Measurements from ENCODE around the gene NUP214. TPM values are rescaled to one million over a fixed set of nuclear protein-coding genes. Genes with fewer than 3 reads are reported as not detected.

The NUP214 gene
- total and polyA plus RNA-seq, 4 donors, result 23.5 to 60.7 (median 37.8) TPM

- peak; percentile 47 to 56 (median 47) for DNase-seq
- H3K9ac ChIP-seq (ENCODE audit: insufficient read depth in 1 of 2, low read length in 2 of 2), result no peak overlapping the region
- TF ChIP-seq CTCF (IDR thresholded peaks at IDR 0.05; ENCODE audit: control extremely low read depth, extremely low read depth), result no peak
- H3K27ac ChIP-seq (ENCODE audit: low read depth in 1 of 2, low read length in 1 of 2), result peak overlapping the region in 1 of 2 donors; percentile 56
- WGBS, 2 donors, result 3 to 4% methylated on average over 55 to 61 of the region's 61 CpGs
- H3K4me1 ChIP-seq (ENCODE audit: control insufficient read depth in 5 of 5, insufficient read depth in 5 of 5, low read length in 5 of 5), result peaks cover 0 to 5% (median 3%) of the 10 kb centered on the region in 5 donors
- no peaks in the 10 kb centered on the region for H3K36me3 ChIP-seq (ENCODE audit: control insufficient read depth in 4 of 4, insufficient read depth in 4 of 4, low read length in 4 of 4)
- ATAC-seq (ENCODE audit: insufficient read depth, low FRiP score), result no peak
- H3K27me3 ChIP-seq (ENCODE audit: control insufficient read depth in 3 of 3, insufficient read depth in 3 of 3, low read length in 2 of 3), result peaks cover 0 to 34% (median 22%) of the 10 kb centered on the region in 3 donors
- no peak overlapping the region for H3K4me3 ChIP-seq
- H3K9me3 ChIP-seq (ENCODE audit: control insufficient read depth in 4 of 4, insufficient read depth in 3 of 4, low read length in 3 of 4), result no peaks in the 10 kb centered on the region
Measured at GRCh38 chr9:131282688-131283422, 157.5 kb downstream of the NUP214 start.

Small RNA genes lying within 50 kb of the gene (small RNA-seq; reads per million reads assigned to genes)
- gene RNU6-881P (ENCODE audit: low replicate concordance), result not detected

Other genes with a start within 250 kb of the NUP214 start
- gene QRFP, start 228.8 kb upstream of the NUP214 start, total RNA-seq, result not detected
- under 1 TPM; 0.13 to 0.16 TPM for gene QRFP, start 228.8 kb upstream of the NUP214 start, polyA plus RNA-seq
- gene FIBCD1, start 186.3 kb upstream of the NUP214 start, total RNA-seq, result 1 to 10 TPM in 1 of 2 donors, under 1 TPM in 1; 0.97 to 7.7 TPM
- gene FIBCD1, start 186.3 kb upstream of the NUP214 start, polyA plus RNA-seq, result 1 to 10 TPM; 4.0 to 4.1 TPM
- 10 to 100 TPM; 10.5 to 24.3 TPM for gene LAMC3, start 116.4 kb upstream of the NUP214 start, total RNA-seq
- 10 to 100 TPM; 12.1 to 16.1 TPM for gene LAMC3, start 116.4 kb upstream of the NUP214 start, polyA plus RNA-seq
- gene AIF1L, start 29.1 kb upstream of the NUP214 start, total RNA-seq, result 10 to 100 TPM in 1 of 2 donors, 1 to 10 TPM in 1; 9.3 to 16.5 TPM
- 1 to 10 TPM; 3.2 to 4.5 TPM for gene AIF1L, start 29.1 kb upstream of the NUP214 start, polyA plus RNA-seq
- gene FAM78A, start 150.9 kb downstream of the NUP214 start, total RNA-seq, result 10 to 100 TPM in 1 of 2 donors, 1 to 10 TPM in 1; 8.4 to 10.8 TPM
- gene FAM78A, start 150.9 kb downstream of the NUP214 start, polyA plus RNA-seq, result 1 to 10 TPM; 5.4 to 7.2 TPM
- gene PLPP7, start 164.1 kb downstream of the NUP214 start, total RNA-seq, result 1 to 10 TPM; 1.2 to 1.8 TPM
- gene PLPP7, start 164.1 kb downstream of the NUP214 start, polyA plus RNA-seq, result under 1 TPM; 0.79 to 0.90 TPM

Data from lung (tissue), 13 donors.